ENCODE data around the gene CHST7.

- TF ChIP-seq POLR2A (IDR thresholded peaks at IDR 0.05; ENCODE audit: low read depth, low read length) (no peak), CEBPB (IDR thresholded peaks at IDR 0.05; ENCODE audit: borderline replicate concordance in 1 of 2, low read depth in 2 of 2, low read length in 2 of 2) (no peak), PAX5 (IDR thresholded peaks at IDR 0.05; ENCODE audit: borderline replicate concordance, low read depth, low read length) (no peak), ASH2L (IDR thresholded peaks at IDR 0.05; ENCODE audit: borderline replicate concordance, low read depth) (no peak), RAD21 (IDR thresholded peaks at IDR 0.05; ENCODE audit: insufficient read depth, low read depth, low read length) (no peak), CTCF (IDR thresholded peaks at IDR 0.05 in 2 of 3, conservative IDR thresholded peaks at IDR 0.05 in 1 of 3; ENCODE audit: control insufficient read depth in 2 of 3, extremely low read depth in 1 of 3, insufficient read depth in 1 of 3, low read depth in 3 of 3, low read length in 3 of 3) (no peak)
These were observed 44.3 kb downstream of the CHST7 start for GRCh38 chrX:46617906-46618305.

All from GM12878 (cell line).